Measurements from ENCODE around the gene TRPM8. TPM values are rescaled to one million over a fixed set of nuclear protein-coding genes. Genes with fewer than 3 reads are reported as not detected.

TRPM8 gene
- total and polyA plus RNA-seq, 4 donors, result 0.03 to 0.14 TPM; not detected in 2

DNA sequence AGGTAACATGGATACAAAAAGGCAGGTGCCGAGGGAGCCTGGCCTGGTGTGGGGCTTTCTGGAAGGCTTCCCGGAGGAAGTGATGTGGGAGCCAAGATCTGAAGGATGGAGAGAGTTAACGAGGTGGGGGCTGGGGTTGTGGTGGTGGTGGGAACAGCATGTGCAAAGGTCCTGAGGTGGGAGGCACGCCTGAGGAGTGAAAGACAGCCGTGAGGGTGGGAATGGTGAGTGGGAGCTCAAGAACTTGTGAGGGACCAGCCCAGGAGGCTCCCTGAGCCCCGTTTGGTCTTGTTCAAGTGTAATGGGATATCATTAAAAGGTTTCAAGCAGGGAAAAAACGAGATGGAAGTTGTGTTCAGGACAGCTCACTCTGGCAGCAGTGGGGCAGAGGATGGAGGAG lies 35.2 kb downstream of the TRPM8 start:
- H3K4me1 ChIP-seq (ENCODE audit: control insufficient read depth in 5 of 5, insufficient read depth in 5 of 5, low read length in 5 of 5), result no peaks in the 10 kb centered on the region
- no peak for ATAC-seq (ENCODE audit: insufficient read depth, low FRiP score)

DNA sequence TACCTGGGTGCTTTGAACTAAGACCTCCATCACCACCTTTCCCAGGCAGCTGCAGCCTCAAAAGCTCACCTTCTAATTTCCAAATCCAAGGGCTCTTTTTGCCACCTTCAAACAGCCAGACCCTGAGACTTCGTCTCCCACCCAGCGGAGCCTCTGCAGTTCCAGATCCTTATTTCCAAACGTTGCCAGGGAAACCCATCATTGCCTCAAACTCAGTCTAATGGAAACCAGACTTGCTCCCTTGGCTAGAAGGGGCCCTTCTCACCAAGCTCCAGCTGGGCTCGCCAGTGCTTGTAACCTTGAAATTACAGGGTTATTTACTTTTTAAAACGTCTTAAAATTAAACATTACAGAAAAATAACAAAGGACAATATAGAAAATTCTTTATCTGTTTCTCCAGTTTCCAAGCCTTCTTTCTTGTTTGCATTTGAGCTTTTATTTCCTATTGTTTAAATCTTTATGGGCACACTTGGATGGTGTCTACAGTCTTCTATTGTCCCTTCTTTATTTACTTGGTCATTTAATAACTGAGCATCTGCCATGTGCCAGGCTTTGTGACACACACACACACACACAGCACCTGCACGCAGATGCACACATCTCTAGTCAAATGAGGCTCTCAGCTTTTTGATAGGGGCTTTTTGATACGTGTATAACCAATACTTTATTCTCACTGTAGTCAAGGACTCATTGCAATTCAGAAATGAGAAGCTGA lies 36.1 kb downstream of the TRPM8 start:
- H3K36me3 ChIP-seq (ENCODE audit: control insufficient read depth in 4 of 4, insufficient read depth in 4 of 4, low read length in 4 of 4), result no peaks in the 10 kb centered on the region
- H3K9ac ChIP-seq (ENCODE audit: insufficient read depth in 1 of 2, low read length in 2 of 2), result no peak overlapping the region
- DNase-seq, result no peak
- TF ChIP-seq, protein P1, sequence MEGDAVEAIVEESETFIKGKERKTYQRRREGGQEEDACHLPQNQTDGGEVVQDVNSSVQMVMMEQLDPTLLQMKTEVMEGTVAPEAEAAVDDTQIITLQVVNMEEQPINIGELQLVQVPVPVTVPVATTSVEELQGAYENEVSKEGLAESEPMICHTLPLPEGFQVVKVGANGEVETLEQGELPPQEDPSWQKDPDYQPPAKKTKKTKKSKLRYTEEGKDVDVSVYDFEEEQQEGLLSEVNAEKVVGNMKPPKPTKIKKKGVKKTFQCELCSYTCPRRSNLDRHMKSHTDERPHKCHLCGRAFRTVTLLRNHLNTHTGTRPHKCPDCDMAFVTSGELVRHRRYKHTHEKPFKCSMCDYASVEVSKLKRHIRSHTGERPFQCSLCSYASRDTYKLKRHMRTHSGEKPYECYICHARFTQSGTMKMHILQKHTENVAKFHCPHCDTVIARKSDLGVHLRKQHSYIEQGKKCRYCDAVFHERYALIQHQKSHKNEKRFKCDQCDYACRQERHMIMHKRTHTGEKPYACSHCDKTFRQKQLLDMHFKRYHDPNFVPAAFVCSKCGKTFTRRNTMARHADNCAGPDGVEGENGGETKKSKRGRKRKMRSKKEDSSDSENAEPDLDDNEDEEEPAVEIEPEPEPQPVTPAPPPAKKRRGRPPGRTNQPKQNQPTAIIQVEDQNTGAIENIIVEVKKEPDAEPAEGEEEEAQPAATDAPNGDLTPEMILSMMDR (IDR thresholded peaks at IDR 0.05; ENCODE audit: control extremely low read depth, extremely low read depth), result no peak
- WGBS, 2 donors, result 63 to 73% methylated on average over 7 of the region's 7 CpGs
- H3K4me1 ChIP-seq (ENCODE audit: control insufficient read depth in 5 of 5, insufficient read depth in 5 of 5, low read length in 5 of 5), result no peaks in the 10 kb centered on the region
- no peak for ATAC-seq (ENCODE audit: insufficient read depth, low FRiP score)
- H3K4me3 ChIP-seq, result no peak overlapping the region
- H3K9me3 ChIP-seq (ENCODE audit: control insufficient read depth in 4 of 4, insufficient read depth in 3 of 4, low read length in 3 of 4), result peaks cover 0 to 1% (median 0%) of the 10 kb centered on the region in 4 donors
- H3K27me3 ChIP-seq (ENCODE audit: control insufficient read depth in 3 of 3, insufficient read depth in 3 of 3, low read length in 2 of 3), result peaks cover 0 to 2% (median 0%) of the 10 kb centered on the region in 3 donors
- no peak overlapping the region for H3K27ac ChIP-seq (ENCODE audit: low read depth in 1 of 2, low read length in 1 of 2)

More for the DNA sequence above, 35.2 kb downstream of the TRPM8 start:
- DNase-seq, result no peak
- H3K27me3 ChIP-seq (ENCODE audit: control insufficient read depth in 3 of 3, insufficient read depth in 3 of 3, low read length in 2 of 3), result peaks cover 0 to 2% (median 0%) of the 10 kb centered on the region in 3 donors
- H3K9ac ChIP-seq (ENCODE audit: insufficient read depth in 1 of 2, low read length in 2 of 2), result no peak overlapping the region
- 69 to 84% methylated on average over 7 of the region's 7 CpGs for WGBS, 2 donors
- no peaks in the 10 kb centered on the region for H3K36me3 ChIP-seq (ENCODE audit: control insufficient read depth in 4 of 4, insufficient read depth in 4 of 4, low read length in 4 of 4)
- peaks cover 0 to 1% (median 0%) of the 10 kb centered on the region in 4 donors for H3K9me3 ChIP-seq (ENCODE audit: control insufficient read depth in 4 of 4, insufficient read depth in 3 of 4, low read length in 3 of 4)
- no peak overlapping the region for H3K27ac ChIP-seq (ENCODE audit: low read depth in 1 of 2, low read length in 1 of 2)
- H3K4me3 ChIP-seq, result no peak overlapping the region
- TF ChIP-seq, protein P1 (IDR thresholded peaks at IDR 0.05; ENCODE audit: control extremely low read depth, extremely low read depth), result no peak

DNA sequence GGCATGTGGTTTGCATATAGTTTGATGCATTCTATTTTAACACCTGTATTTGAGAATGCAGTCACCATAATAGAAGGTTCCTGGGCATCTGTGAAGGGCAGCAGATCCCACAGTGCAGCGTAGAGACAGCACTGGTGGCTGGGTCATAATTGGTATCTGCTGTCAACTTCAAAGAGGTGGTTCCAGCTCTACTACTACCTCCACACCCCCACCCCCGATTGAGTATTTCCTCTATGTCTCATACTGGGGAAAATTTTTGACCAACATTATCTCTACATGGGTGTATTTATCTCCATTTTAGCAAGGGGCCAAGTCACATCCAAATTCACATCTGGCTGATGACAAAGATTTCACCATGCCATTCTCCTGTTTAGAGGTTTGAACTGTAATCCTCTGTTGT lies 43.0 kb downstream of the TRPM8 start:
- H3K36me3 ChIP-seq (ENCODE audit: control insufficient read depth in 4 of 4, insufficient read depth in 4 of 4, low read length in 4 of 4), result no peaks in the 10 kb centered on the region
- no peak for DNase-seq
- no peak for ATAC-seq (ENCODE audit: insufficient read depth, low FRiP score)
- no peaks in the 10 kb centered on the region for H3K27me3 ChIP-seq (ENCODE audit: control insufficient read depth in 3 of 3, insufficient read depth in 3 of 3, low read length in 2 of 3)
- H3K9me3 ChIP-seq (ENCODE audit: control insufficient read depth in 4 of 4, insufficient read depth in 3 of 4, low read length in 3 of 4), result no peaks in the 10 kb centered on the region
- no peaks in the 10 kb centered on the region for H3K4me1 ChIP-seq (ENCODE audit: control insufficient read depth in 5 of 5, insufficient read depth in 5 of 5, low read length in 5 of 5)
- 90 to 92% methylated on average over 2 of the region's 2 CpGs for WGBS, 2 donors
- H3K27ac ChIP-seq (ENCODE audit: low read depth in 1 of 2, low read length in 1 of 2), result no peak overlapping the region
- H3K4me3 ChIP-seq, result no peak overlapping the region
- TF ChIP-seq, protein P1 (IDR thresholded peaks at IDR 0.05; ENCODE audit: control extremely low read depth, extremely low read depth), result no peak
- H3K9ac ChIP-seq (ENCODE audit: insufficient read depth in 1 of 2, low read length in 2 of 2), result no peak overlapping the region

Data from lung (tissue), 12 donors.